ENCODE data around the gene ALK. TPM values are rescaled to one million over a fixed set of nuclear protein-coding genes. Genes with fewer than 3 reads are reported as not detected.

ALK gene
- polyA plus RNA-seq, 1 experiment, result not detected

DNA sequence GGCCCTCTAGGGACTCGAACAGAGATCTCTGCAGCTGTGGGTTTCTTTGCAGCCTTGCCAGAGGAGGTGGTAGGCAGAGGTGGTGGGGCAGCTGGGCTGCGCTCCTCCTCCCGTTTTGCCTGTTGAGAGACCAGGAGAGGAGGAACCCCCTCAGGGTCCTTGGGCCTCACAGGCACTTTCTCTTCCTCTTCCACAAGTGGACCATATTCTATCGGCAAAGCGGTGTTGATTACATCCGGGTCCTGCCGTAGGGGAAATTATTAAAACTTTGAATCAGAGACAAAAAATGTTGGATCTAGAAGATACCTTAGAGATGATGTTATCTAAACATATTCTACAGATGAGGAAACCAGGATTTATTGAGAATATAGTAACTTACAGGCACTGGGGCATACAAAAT is 727.7 kb downstream of the ALK start:
- H3K27ac ChIP-seq (ENCODE audit: low read depth, low read length), result no peak overlapping the region
- no peak for DNase-seq (ENCODE audit: low read depth, low spot score)
- CTCF ChIA-PET, result interaction anchor here (1.9 kb wide), 1 partner anchor 235 kb away, joined by 5 read pairs; no protein-coding TSS in a partner anchor
- POLR2A ChIA-PET, result interaction anchor here (1.1 kb wide), 1 partner anchor 30 kb away, joined by 6 read pairs; no protein-coding TSS in a partner anchor
- H3K27me3 ChIP-seq (ENCODE audit: control insufficient read depth, insufficient read depth, low read length), result no peaks in the 10 kb centered on the region
- H3K9me3 ChIP-seq (ENCODE audit: control insufficient read depth, insufficient read depth, low read length), result no peaks in the 10 kb centered on the region
- no peak overlapping the region for H3K4me3 ChIP-seq (ENCODE audit: low read depth, low read length)
- TF ChIP-seq, protein P1, sequence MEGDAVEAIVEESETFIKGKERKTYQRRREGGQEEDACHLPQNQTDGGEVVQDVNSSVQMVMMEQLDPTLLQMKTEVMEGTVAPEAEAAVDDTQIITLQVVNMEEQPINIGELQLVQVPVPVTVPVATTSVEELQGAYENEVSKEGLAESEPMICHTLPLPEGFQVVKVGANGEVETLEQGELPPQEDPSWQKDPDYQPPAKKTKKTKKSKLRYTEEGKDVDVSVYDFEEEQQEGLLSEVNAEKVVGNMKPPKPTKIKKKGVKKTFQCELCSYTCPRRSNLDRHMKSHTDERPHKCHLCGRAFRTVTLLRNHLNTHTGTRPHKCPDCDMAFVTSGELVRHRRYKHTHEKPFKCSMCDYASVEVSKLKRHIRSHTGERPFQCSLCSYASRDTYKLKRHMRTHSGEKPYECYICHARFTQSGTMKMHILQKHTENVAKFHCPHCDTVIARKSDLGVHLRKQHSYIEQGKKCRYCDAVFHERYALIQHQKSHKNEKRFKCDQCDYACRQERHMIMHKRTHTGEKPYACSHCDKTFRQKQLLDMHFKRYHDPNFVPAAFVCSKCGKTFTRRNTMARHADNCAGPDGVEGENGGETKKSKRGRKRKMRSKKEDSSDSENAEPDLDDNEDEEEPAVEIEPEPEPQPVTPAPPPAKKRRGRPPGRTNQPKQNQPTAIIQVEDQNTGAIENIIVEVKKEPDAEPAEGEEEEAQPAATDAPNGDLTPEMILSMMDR (IDR thresholded peaks at IDR 0.05; ENCODE audit: low read depth, low read length), result no peak

GRCh38 chr2:29193111-29193510 is 728.3 kb downstream of the ALK start:
- H3K27me3 ChIP-seq (ENCODE audit: control insufficient read depth, insufficient read depth, low read length), result no peaks in the 10 kb centered on the region
- TF ChIP-seq, protein P1 (IDR thresholded peaks at IDR 0.05; ENCODE audit: low read depth, low read length), result no peak
- H3K4me3 ChIP-seq (ENCODE audit: low read depth, low read length), result no peak overlapping the region
- CTCF ChIA-PET, result interaction anchor here (1.9 kb wide), 1 partner anchor 234 kb away, joined by 5 read pairs; no protein-coding TSS in a partner anchor
- POLR2A ChIA-PET, result no interaction called here
- no peaks in the 10 kb centered on the region for H3K9me3 ChIP-seq (ENCODE audit: control insufficient read depth, insufficient read depth, low read length)
- DNase-seq (ENCODE audit: low read depth, low spot score), result no peak
- H3K27ac ChIP-seq (ENCODE audit: low read depth, low read length), result no peak overlapping the region

DNA sequence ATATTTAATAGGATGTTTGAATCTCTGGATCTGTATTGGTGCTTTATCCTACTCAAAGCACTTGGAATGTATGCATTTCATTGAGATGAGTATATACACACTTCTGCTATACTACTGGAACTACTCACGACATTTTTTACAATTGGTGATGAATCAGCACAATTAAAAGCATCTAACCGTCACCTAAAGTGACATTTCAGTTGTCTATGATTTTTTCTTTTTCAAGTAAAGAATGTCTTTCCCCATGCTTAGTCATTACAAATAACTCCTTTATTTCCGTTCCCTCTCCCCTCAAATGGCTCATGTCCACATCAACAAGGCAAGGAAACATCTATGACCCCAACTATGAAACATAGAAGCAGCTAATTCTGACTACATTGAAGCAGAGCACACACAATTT is 728.9 kb downstream of the ALK start:
- CTCF ChIA-PET, result interaction anchor here (1.9 kb wide), 1 partner anchor 234 kb away, joined by 5 read pairs; no protein-coding TSS in a partner anchor
- DNase-seq (ENCODE audit: low read depth, low spot score), result no peak
- TF ChIP-seq, protein P1 (IDR thresholded peaks at IDR 0.05; ENCODE audit: low read depth, low read length), result no peak
- Histone ChIP-seq H3K27ac (ENCODE audit: low read depth, low read length) (no peak overlapping the region), H3K4me3 (ENCODE audit: low read depth, low read length) (no peak overlapping the region), H3K27me3 (ENCODE audit: control insufficient read depth, insufficient read depth, low read length) (no peaks in the 10 kb centered on the region), H3K9me3 (ENCODE audit: control insufficient read depth, insufficient read depth, low read length) (no peaks in the 10 kb centered on the region)
- POLR2A ChIA-PET, result no interaction called here

GRCh38 chr2:29191817-29192216 is 729.6 kb downstream of the ALK start:
- POLR2A ChIA-PET, result no interaction called here
- CTCF ChIA-PET, result no interaction called here

DNA sequence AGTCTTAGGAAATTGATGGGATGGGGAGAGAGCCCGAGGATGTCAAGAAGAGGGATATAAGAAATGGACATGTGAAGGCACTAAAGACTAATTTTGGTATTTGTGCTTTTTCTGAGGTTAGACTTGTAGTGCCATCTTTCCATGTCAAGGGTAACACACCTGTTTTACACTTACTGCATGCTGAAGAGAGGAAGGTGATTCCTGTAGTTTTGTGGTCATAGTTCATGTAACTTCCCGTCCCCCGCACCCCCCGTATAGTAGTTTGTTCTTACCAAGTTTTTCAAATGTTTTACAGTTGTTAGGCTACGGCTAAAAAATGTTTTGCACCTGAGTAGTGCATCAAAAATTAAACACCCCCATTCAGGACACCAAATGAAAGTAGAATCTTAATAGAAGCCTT is 732.3 kb downstream of the ALK start:
- TF ChIP-seq, protein P1 (IDR thresholded peaks at IDR 0.05; ENCODE audit: low read depth, low read length), result no peak
- CTCF ChIA-PET, result no interaction called here

More at GRCh38 chr2:29191817-29192216, 729.6 kb downstream of the ALK start:
- Histone ChIP-seq H3K27ac (ENCODE audit: low read depth, low read length) (no peak overlapping the region), H3K27me3 (ENCODE audit: control insufficient read depth, insufficient read depth, low read length) (no peaks in the 10 kb centered on the region), H3K4me3 (ENCODE audit: low read depth, low read length) (no peak overlapping the region), H3K9me3 (ENCODE audit: control insufficient read depth, insufficient read depth, low read length) (no peaks in the 10 kb centered on the region)
- no peak for DNase-seq (ENCODE audit: low read depth, low spot score)
- TF ChIP-seq, protein P1 (IDR thresholded peaks at IDR 0.05; ENCODE audit: low read depth, low read length), result no peak

More for the DNA sequence above, 732.3 kb downstream of the ALK start:
- no peak for DNase-seq (ENCODE audit: low read depth, low spot score)
- POLR2A ChIA-PET, result no interaction called here
- Histone ChIP-seq H3K9me3 (ENCODE audit: control insufficient read depth, insufficient read depth, low read length) (no peaks in the 10 kb centered on the region), H3K27me3 (ENCODE audit: control insufficient read depth, insufficient read depth, low read length) (no peaks in the 10 kb centered on the region), H3K27ac (ENCODE audit: low read depth, low read length) (no peak overlapping the region), H3K4me3 (ENCODE audit: low read depth, low read length) (no peak overlapping the region)
